NOMO-1 treated with dmso at 0.1 percent for 144 hours (cell line): Measurements from ENCODE around the gene FHAD1.

Experiments used
- DNase-seq: peaks from one replicate; lab custom pipeline; 2025; ENCODE audit not compliant: unreplicated experiment; lab: John Stamatoyannopoulos, UW

Gene FHAD1

GRCh38 chr1:15390667-15391066 is 143.6 kb downstream of the FHAD1 start:
- DNase-seq: no peak

DNA sequence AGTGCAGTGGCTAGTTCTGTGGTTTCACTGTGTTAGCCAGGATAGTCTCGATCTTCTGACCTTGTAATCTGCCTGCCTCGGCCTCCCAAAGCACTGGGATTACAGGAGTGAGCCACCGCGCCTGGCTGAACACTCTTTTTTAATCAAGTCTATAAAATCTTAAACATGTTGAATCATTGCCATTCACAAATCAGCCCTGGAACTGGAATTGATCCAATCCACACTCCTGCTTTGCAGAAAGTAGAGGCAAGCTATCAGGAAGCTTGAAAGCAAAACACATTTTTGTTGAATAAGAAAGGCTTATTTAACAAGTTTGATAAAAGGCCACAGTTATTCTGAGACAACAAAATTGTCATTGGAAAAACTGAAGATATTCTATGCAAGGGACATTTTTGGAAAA is 144.3 kb downstream of the FHAD1 start:
- no peak for DNase-seq

DNA sequence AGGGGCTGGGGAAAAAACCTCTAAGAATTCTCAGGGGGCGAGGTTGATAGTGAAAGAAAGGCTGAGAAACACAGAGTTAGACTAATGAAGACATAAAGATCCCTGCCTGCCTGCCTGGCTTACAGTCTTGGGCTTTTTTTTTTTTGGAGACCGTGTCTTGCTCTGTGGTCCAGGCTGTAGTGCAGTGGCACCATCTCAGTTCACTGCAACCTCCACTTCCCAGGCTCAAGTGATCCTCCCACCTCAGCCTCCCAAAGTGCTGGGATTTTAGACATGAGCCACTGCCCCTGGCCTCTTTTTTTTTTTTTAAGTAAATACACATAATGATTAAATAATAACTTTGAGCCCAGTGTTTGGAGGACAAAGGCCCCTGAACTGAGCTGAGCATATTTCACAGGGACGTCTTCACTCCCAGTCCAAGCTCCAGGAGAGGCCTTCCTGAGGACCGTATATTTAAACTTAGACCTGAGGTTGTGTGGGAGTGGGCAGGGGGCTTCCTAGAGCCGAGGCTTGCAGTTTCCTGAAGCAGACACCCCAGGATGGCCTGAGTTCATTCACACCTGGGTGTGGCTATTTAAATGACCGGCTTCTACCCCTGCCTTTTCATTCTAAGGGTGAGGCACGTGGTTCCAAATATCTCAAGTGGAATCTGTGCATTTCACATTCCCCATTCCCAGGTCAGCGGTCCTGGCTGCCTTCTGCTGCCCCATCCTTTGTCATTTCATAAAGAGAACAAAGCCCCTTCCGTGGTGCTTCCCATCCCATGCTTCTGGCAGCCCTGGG is 146.6 kb downstream of the FHAD1 start:
- DNase-seq: no peak

GRCh38 chr1:15394258-15394690 is 147.3 kb downstream of the FHAD1 start:
- DNase-seq: no peak

- no peak for DNase-seq
Observed at GRCh38 chr1:15397236-15397635, 150.2 kb downstream of the FHAD1 start.

- no peak for DNase-seq
Observed at GRCh38 chr1:15399710-15400109, 152.7 kb downstream of the FHAD1 start.

DNA sequence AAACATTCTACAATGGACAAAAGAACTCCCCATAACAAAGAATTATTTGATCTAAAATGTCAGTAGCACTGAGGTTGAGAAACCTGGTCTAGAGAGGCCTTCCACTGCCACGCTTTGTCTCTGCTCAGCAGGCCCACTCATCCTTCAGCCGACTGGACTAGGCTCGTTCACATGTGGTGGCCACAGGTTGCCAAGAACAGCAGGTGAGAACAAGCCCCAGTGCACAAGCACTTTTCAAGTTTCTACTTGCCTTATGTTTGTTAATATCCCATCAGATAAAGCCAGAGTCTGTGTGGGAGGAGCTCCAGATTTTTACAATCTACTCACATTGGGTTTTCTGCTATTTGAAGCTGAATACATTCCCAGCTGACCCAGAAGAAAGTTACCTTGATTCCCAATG is 153.6 kb downstream of the FHAD1 start:
- no peak for DNase-seq

DNA sequence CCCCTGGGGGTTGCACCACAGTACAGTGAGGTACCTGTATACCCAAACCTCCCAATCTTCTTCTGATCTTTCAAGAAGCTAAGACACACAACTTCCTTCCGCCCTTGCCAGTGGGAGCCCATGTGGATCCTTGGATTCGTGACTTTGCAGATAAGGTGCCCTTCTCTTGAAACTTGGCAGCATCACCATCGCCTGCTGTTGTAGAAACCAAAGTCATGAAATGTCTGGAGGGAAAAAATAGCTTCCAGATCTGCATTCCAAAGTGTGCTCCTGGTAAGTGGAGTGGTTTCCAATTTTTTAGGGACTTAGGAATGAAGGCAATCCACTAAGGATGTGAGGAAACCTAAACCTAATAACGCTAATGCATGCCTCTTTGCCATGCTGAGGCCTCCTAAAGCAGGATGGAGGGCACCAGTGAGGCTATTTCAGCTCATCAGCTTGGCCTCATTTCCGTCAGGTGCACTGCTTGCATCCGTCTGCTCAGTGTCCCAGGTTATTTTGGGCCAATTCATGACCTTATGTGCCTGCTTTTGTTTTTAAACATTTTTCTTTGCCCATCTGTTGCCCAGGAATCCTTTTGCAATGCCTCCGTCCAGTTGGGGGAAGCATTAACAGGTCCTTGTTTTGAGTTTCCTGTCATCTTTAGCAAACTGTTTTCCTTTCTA is 154.5 kb downstream of the FHAD1 start:
- DNase-seq: no peak

DNA sequence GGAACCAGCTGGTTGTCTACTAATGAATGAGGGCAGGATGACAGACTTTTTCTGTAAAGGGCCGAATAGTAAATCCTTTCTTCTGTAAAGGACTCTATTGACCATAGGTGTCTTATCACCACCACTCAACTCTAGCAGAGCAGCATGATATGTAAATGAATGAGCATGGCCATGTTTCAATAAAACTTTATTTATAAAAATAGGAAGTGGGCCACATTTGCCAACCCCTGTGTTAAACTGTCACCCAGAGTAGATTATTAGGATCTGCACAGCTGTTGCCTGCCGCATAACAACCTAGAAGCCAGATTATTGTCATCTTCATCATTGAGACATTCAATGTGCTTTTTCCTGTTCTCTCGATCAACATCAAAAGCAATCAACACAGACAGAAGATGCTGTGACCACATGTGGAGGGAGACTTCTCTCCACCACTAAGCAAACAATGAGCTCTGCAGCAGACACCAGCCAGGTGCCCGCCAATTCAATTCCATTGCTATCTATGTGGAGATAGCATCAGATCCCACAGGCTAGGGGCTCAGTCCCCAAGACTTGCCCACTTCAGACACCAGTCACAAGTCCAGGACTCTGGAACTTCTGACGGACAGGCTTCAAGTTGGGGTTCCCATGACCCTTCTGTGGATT is 155.9 kb downstream of the FHAD1 start:
- no peak for DNase-seq

DNA sequence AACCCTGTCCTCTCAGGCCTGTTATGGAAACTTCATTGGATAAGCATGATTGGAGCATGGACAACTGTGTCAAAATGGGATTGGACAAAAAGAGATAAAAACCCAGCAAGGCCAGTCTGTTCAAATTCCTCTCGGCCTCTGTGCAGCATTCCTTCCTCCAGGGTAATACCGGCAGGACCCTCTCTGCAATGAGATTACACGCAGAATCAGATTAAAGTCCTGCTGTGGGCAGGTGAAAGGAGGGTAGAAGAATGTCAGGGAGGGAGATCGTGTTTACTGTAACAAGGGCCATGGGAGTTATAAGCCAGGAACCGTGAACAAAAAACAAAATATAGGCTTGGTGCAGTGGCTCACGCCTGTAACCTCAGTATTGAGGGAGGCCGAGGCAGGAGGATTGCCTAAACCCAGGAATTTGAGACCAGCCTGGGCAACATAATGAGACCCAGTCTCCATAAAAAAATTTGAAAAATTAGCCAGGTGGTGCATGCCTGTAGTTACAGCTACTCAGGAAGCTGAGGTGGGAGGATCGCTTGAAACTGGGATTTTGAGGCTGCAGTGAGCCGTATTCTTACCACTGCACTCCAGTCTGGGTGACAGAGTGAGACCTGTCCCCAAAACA is 157.0 kb downstream of the FHAD1 start:
- DNase-seq: no peak

DNA sequence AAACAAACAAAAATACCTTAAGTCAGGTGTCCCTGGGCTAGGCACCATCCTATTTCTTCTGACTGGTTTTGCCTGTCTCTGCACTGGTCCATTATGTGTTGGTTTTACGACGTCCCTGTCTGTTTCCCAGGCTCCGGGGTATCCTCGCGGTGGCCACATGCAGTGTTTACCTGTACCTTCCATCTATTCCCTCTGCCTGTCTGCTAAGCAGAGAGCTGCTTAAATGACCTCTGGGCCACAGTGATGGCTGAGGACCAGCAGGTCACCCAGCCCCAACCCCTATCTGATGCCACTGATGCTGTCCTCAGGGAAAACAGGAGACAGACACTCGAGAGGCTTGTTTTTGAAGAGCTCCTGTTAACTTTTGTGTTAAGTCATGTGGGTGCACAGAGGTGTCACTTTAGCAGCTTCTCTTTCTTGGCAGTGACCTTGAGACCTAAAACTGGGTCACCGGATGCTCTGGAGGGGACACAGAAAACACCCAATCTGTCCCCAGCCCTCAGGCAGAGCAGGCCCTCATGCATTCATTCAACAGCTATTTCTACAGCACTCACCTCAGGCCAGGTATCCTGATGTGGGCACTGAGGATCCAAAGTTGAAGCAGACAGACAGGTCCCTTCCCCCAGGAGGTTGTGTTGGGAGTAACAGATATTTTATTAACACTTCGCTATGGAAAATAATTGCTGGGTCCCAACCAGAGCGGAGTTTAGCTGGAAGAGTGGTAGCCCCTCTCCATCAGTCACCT is 158.3 kb downstream of the FHAD1 start:
- no peak for DNase-seq

- DNase-seq: no peak
Observed at GRCh38 chr1:15406614-15407559, 159.9 kb downstream of the FHAD1 start.

- no peak for DNase-seq
Observed at GRCh38 chr1:15407580-15407979, 160.6 kb downstream of the FHAD1 start.

GRCh38 chr1:15408890-15409387 is 161.9 kb downstream of the FHAD1 start:
- DNase-seq: no peak

- peak; percentile 75 for DNase-seq
Observed at GRCh38 chr1:15409388-15410222, 162.6 kb downstream of the FHAD1 start, which contains the start of gene EFHD2. Gene EFHD2 (plus strand): TSS chr1:15409888. CDS start chr1:15409972, 84 bp downstream.

DNA sequence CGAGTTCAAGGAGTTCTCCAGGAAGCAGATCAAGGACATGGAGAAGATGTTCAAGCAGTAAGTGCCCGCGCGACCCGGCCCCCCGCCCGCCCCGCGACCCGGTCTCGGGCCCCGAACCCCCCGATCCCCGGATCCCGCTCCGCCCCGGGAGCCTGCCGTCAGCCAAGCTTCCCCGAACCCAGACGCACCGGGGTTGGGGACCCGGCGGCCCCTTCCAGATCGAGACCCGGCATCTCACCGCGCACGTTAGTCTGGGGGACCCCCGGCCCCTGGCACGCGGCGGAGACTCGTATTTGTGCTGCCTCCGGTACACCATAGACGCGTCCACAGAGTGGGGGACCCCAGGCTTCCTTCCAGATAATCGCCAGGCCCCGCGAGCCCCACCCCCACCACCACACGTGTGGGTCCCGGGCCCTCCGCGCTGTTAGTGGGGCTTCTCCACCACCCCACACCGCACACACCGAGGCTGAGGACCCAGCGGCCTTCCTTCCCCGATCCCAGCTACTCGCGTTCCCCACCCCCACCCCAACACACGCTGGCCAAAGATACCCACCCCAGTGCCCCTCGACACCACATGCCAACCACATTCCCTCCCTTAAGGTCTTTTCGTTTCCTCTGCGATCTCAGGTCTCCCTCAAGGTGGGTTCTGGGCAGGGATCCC is 163.3 kb downstream of the FHAD1 start:
- DNase-seq: no peak

- DNase-seq: no peak
Observed at GRCh38 chr1:15410884-15411245, 163.8 kb downstream of the FHAD1 start.

- DNase-seq: peak; percentile 72
Observed at GRCh38 chr1:15411593-15412137, 164.6 kb downstream of the FHAD1 start.
